GM12875 (cell line): ENCODE results near the gene NFATC4.

ENCODE experiments used
- H3K4me3 ChIP-seq: one replicate; pipeline ENCODE4 v1.5.1; 2011; ENCODE audit warnings: low read depth, low read length, control low read depth
- CTCF ChIP-seq: IDR thresholded peaks from 2 replicates; pipeline ENCODE4 v1.5.1; 2011; ENCODE audit warnings: low read depth, mild to moderate bottlenecking, control low read depth, inconsistent platforms, low read length, moderate library complexity, borderline replicate concordance; ENCODE audit not compliant: insufficient read depth

NFATC4 gene

DNA sequence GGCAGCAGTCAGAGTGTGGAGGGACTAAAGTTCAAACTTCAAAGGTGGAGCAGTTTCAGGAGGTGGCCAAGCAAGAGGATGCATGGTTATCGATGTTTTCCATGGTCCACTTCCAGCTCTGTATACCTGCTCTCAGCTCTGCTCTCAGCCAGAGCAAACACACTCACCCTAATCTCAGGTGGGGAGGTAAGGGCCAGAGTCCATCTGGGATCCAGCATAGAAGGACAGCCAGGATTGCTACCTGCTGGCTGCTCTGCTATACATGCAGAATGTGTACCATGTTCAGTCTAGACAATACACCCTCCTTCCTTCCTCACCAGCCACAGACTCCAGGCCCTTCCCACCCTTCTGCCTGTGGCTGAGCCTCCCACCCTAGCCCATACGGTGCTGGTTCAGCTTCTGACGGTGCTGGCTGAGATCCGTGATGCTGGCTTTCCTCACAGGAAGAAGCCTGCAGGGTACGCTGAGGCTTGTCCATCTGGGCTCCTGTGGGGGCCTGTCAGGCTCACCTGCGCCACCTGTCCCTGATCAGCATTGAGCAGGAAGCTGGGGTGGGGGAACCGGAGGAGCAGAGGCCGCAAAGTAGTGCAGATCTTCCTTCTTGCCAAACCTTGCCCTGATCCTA is 59.0 kb downstream of the NFATC4 start:
- TF ChIP-seq CTCF = no peak
- no peak overlapping the region for H3K4me3 ChIP-seq

GRCh38 chr14:24427537-24428508 is 59.8 kb downstream of the NFATC4 start:
- no peak overlapping the region for H3K4me3 ChIP-seq
- TF ChIP-seq CTCF = no peak

DNA sequence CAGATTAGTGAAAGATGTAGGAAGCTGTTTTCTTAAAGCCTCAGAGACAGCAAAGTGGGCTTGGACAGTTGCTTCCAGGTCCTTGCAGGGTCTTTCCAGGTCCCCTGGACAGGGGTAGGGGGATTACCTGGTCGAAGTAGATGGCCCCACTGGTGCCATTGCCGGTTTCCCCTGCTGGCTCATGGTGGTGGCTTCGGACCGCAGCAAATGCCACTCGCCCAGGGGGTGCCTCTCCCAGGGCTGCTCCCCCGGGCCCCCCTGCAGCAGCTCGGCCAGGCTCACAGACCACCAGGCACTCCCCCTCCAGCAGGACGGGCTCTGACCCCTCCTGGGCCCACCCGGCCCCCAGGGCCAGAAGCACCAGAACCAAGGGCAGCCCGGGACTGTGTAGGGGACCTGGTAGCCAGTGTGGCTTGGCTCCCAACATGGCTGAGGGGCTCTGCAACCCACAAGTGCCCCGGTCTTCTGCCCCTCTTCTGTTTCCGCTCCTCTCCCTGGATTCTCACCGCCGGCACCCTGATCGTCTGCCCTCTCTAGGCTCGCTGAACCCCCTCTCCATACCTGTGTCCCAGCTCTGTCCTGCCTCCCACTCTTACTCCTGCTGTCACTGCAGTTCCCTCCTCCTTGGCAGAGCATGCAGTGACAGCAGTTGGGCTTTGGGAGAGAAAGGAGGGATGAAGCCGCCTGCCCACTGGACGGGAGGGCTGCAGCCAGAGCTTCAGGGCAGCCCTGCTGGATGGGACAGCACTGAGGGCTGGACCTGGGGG is 60.8 kb downstream of the NFATC4 start:
- no peak overlapping the region for H3K4me3 ChIP-seq

More for the DNA sequence above, 60.8 kb downstream of the NFATC4 start:
- no peak for TF ChIP-seq CTCF
